WTC11 (cell line): Measurements from ENCODE around the gene STYK1. TPM values are rescaled to one million over a fixed set of nuclear protein-coding genes. Genes with fewer than 3 reads are reported as not detected.

Experiments
- ATAC-seq: fragments of 200-7000 bp; cut with Tn5 transposase; 2 replicates; pipeline ENCODE4 v1.10.0; 2021; ENCODE audit warnings: mild to moderate bottlenecking, moderate library complexity
- CTCF ChIA-PET: fragments of 300-600 bp; sonication (Branson Sonifier 250); formaldehyde crosslinking; loops from one replicate; lab custom pipeline; 2021; ENCODE audit warnings: antibody characterized with exemption; lab: Charles Lee
- POLR2A ChIA-PET: fragments of 350-600 bp; sonication (Branson Sonifier 250); formaldehyde crosslinking; loops from one replicate; lab custom pipeline; 2021; ENCODE audit warnings: antibody characterized with exemption; lab: Charles Lee
- DNase-seq: peaks from one replicate; pipeline ENCODE4 v3.0.0; 2021; ENCODE audit warnings: low spot score
- H3K27ac Mint-ChIP-seq: 2 replicates; pipeline ENCODE4 v1.8.0; 2021; ENCODE audit warnings: mixed read lengths
- H3K27me3 Mint-ChIP-seq: 2 replicates; pipeline ENCODE4 v1.8.0; 2021; ENCODE audit warnings: low read depth, mild to moderate bottlenecking, moderate library complexity, mixed read lengths
- H3K36me3 Mint-ChIP-seq: 2 replicates; pipeline ENCODE4 v1.8.0; 2021; ENCODE audit warnings: mixed read lengths
- H3K4me1 Mint-ChIP-seq: 2 replicates; pipeline ENCODE4 v1.8.0; 2022; ENCODE audit warnings: mixed read lengths
- H3K4me3 Mint-ChIP-seq: 2 replicates; pipeline ENCODE4 v1.8.0; 2021; ENCODE audit warnings: mild to moderate bottlenecking, moderate library complexity, mixed read lengths
- H3K9me3 Mint-ChIP-seq: 2 replicates; pipeline ENCODE4 v1.8.0; 2021; ENCODE audit warnings: mixed read lengths
- CREB1 ChIP-seq: sonication (generic); formaldehyde crosslinking; IDR thresholded peaks from 2 replicates; pipeline ENCODE4 v1.8.0; 2023; ENCODE audit warnings: mild to moderate bottlenecking, missing genetic modification reagents
- CREM ChIP-seq: sonication (generic); formaldehyde crosslinking; IDR thresholded peaks from 2 replicates; pipeline ENCODE4 v1.8.1; 2022; ENCODE audit warnings: mild to moderate bottlenecking, missing genetic modification reagents, moderate library complexity
- EMX1 ChIP-seq: fragments of 250-450 bp; sonication (Bioruptor Pico); IDR thresholded peaks from 2 replicates; pipeline ENCODE4 v1.8.0; 2021; ENCODE audit warnings: mild to moderate bottlenecking
- ETV6 ChIP-seq: sonication (generic); formaldehyde crosslinking; IDR thresholded peaks from 2 replicates; pipeline ENCODE4 v1.8.1; 2022; ENCODE audit warnings: mild to moderate bottlenecking, missing genetic modification reagents
- GABPB1 ChIP-seq: sonication (generic); formaldehyde crosslinking; IDR thresholded peaks from 2 replicates; pipeline ENCODE4 v1.8.1; 2023; ENCODE audit warnings: mild to moderate bottlenecking, missing genetic modification reagents
- GRHL2 ChIP-seq: fragments of 250-450 bp; sonication (Bioruptor Pico); IDR thresholded peaks from 2 replicates; pipeline ENCODE4 v1.8.0; 2022; ENCODE audit warnings: mild to moderate bottlenecking, moderate library complexity; ENCODE audit not compliant: insufficient replicate concordance, severe bottlenecking
- GTF2I ChIP-seq: fragments of 250-450 bp; sonication (Bioruptor Pico); conservative IDR thresholded peaks from 2 replicates; pipeline ENCODE4 v1.4.0; 2021; ENCODE audit warnings: mild to moderate bottlenecking
- HMGA2 ChIP-seq: fragments of 250-450 bp; sonication (Bioruptor Pico); IDR thresholded peaks from 2 replicates; pipeline ENCODE4 v1.4.0; 2021; ENCODE audit warnings: mild to moderate bottlenecking, moderate library complexity
- JUN ChIP-seq: sonication (generic); formaldehyde crosslinking; IDR thresholded peaks from 2 replicates; pipeline ENCODE4 v1.8.0; 2023; ENCODE audit warnings: mild to moderate bottlenecking, missing genetic modification reagents
- MYBL2 ChIP-seq: sonication (generic); formaldehyde crosslinking; IDR thresholded peaks from 2 replicates; pipeline ENCODE4 v1.8.1; 2023; ENCODE audit warnings: mild to moderate bottlenecking, moderate library complexity, missing genetic modification reagents
- NFE2L1 ChIP-seq: sonication (generic); formaldehyde crosslinking; IDR thresholded peaks from 2 replicates; pipeline ENCODE4 v1.8.1; 2023; ENCODE audit warnings: missing genetic modification reagents
- NR1H2 ChIP-seq: sonication (generic); formaldehyde crosslinking; IDR thresholded peaks from 2 replicates; pipeline ENCODE4 v1.9.0; 2021; ENCODE audit warnings: mild to moderate bottlenecking, moderate library complexity, missing genetic modification reagents
- OVOL2 ChIP-seq: fragments of 250-450 bp; sonication (Bioruptor Pico); IDR thresholded peaks from 2 replicates; pipeline ENCODE4 v1.9.0; 2021; ENCODE audit warnings: mild to moderate bottlenecking, borderline replicate concordance
- SMAD4 ChIP-seq: sonication (generic); formaldehyde crosslinking; IDR thresholded peaks from 2 replicates; pipeline ENCODE4 v1.8.0; 2022; ENCODE audit warnings: mild to moderate bottlenecking, missing genetic modification reagents
- TEAD4 ChIP-seq: sonication (generic); formaldehyde crosslinking; IDR thresholded peaks from 2 replicates; pipeline ENCODE4 v1.8.0; 2022; ENCODE audit warnings: mild to moderate bottlenecking, missing genetic modification reagents
- ZNF138 ChIP-seq: sonication (generic); formaldehyde crosslinking; conservative IDR thresholded peaks from 2 replicates; pipeline ENCODE4 v1.8.1; 2022; ENCODE audit warnings: mild to moderate bottlenecking, moderate library complexity, missing genetic modification reagents
- ZNF219 ChIP-seq: sonication (generic); formaldehyde crosslinking; IDR thresholded peaks from 2 replicates; pipeline ENCODE4 v1.8.0; 2023; ENCODE audit warnings: missing genetic modification reagents, mild to moderate bottlenecking, borderline replicate concordance
- ZNF416 ChIP-seq: fragments of 250-450 bp; sonication (Bioruptor Pico); IDR thresholded peaks from 2 replicates; pipeline ENCODE4 v1.9.0; 2021; ENCODE audit warnings: mild to moderate bottlenecking, inconsistent platforms
- ZNF423 ChIP-seq: fragments of 250-450 bp; sonication (Bioruptor Pico); IDR thresholded peaks from 2 replicates; pipeline ENCODE4 v2.1.2; 2022; ENCODE audit warnings: mild to moderate bottlenecking, moderate library complexity
- total RNA-seq: library from RNA; stranded (reverse); gene quantifications from 3 replicates; pipeline ENCODE4 v1.2.3, GENCODE V29; 2021
- TF ChIP-seq, protein P1 (sequence below): fragments of 250-450 bp; sonication (Bioruptor Pico); IDR thresholded peaks from 2 replicates; pipeline ENCODE4 v2.1.2; 2022; ENCODE audit warnings: mild to moderate bottlenecking, moderate library complexity
- TF ChIP-seq, protein P2 (sequence below): sonication (generic); formaldehyde crosslinking; IDR thresholded peaks from 2 replicates; pipeline ENCODE4 v1.8.0; 2022; ENCODE audit warnings: missing genetic modification reagents
- TF ChIP-seq, protein P3 (sequence below): sonication (generic); formaldehyde crosslinking; IDR thresholded peaks from 2 replicates; pipeline ENCODE4 v1.8.1; 2023; ENCODE audit warnings: mild to moderate bottlenecking, missing genetic modification reagents
- TF ChIP-seq, protein P4 (sequence below): fragments of 250-450 bp; sonication (Bioruptor Pico); IDR thresholded peaks from 2 replicates; pipeline ENCODE4 v1.9.0; 2021; ENCODE audit warnings: mild to moderate bottlenecking
- TF ChIP-seq, protein P5 (sequence below): sonication (generic); formaldehyde crosslinking; IDR thresholded peaks from 2 replicates; pipeline ENCODE4 v1.8.1; 2022; ENCODE audit warnings: low read depth, missing genetic modification reagents, borderline replicate concordance
- TF ChIP-seq, protein P6 (sequence below): fragments of 200-600 bp; IDR thresholded peaks from 2 replicates; pipeline ENCODE4 v1.8.0; 2022; ENCODE audit warnings: antibody characterized with exemption
- TF ChIP-seq, protein P7 (sequence below): sonication (generic); formaldehyde crosslinking; IDR thresholded peaks from 2 replicates; pipeline ENCODE4 v1.8.0; 2022; ENCODE audit warnings: mild to moderate bottlenecking, missing genetic modification reagents

The STYK1 gene
- total RNA-seq, 1 experiment from 2014 or later = 1.6 TPM

DNA sequence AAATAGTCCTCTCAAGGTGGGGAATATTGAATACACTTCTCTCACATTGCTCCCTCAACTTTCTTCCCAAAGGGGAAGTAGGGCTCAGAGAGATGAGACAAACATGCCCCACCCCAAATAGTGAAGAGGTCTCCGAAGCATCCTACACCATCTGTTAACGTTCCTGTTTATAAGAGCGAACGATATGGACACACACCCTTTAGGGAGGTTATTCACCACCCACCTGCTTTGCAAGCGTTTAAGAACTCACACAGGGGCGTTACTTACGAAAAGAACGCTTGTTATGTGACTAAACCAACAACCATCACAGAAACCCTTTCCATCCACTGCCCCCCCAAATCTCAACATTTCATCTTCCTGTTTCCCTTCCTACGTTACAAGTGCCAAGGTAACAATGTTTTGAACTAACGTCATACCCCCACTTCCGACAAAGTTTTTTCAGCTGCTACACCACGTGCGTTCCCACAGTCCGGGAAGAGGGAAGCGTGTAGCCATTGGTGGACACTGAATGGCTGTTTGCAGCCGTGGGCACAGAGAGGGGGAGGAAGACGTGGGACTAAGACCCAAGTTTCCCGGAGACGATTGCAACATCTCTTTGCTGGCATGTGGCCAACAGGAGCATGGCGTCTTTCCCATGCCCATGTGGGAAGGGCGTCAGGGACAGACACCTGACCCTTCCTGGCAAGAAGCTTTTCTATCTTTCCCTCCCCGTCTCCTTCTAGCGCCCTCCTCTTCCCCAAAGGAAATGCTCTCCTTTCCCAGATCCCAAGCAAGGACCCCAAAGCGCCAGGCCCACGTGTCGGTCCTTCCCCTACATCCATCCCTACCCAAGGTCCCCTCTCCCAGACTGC lies 48.0 kb upstream of the STYK1 start (continued):
- TF ChIP-seq TEAD4 (CRISPR knock-in tag) = no peak
- TF ChIP-seq SMAD4 (CRISPR knock-in tag) = no peak
- no peak for TF ChIP-seq EMX1 (CRISPR knock-in tag)
- TF ChIP-seq, protein P1, sequence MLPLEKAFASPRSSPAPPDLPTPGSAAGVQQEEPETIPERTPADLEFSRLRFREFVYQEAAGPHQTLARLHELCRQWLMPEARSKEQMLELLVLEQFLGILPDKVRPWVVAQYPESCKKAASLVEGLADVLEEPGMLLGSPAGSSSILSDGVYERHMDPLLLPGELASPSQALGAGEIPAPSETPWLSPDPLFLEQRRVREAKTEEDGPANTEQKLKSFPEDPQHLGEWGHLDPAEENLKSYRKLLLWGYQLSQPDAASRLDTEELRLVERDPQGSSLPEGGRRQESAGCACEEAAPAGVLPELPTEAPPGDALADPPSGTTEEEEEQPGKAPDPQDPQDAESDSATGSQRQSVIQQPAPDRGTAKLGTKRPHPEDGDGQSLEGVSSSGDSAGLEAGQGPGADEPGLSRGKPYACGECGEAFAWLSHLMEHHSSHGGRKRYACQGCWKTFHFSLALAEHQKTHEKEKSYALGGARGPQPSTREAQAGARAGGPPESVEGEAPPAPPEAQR (CRISPR knock-in tag) = no peak
- no peak for TF ChIP-seq ETV6 (CRISPR knock-in tag)
- TF ChIP-seq, protein P2, sequence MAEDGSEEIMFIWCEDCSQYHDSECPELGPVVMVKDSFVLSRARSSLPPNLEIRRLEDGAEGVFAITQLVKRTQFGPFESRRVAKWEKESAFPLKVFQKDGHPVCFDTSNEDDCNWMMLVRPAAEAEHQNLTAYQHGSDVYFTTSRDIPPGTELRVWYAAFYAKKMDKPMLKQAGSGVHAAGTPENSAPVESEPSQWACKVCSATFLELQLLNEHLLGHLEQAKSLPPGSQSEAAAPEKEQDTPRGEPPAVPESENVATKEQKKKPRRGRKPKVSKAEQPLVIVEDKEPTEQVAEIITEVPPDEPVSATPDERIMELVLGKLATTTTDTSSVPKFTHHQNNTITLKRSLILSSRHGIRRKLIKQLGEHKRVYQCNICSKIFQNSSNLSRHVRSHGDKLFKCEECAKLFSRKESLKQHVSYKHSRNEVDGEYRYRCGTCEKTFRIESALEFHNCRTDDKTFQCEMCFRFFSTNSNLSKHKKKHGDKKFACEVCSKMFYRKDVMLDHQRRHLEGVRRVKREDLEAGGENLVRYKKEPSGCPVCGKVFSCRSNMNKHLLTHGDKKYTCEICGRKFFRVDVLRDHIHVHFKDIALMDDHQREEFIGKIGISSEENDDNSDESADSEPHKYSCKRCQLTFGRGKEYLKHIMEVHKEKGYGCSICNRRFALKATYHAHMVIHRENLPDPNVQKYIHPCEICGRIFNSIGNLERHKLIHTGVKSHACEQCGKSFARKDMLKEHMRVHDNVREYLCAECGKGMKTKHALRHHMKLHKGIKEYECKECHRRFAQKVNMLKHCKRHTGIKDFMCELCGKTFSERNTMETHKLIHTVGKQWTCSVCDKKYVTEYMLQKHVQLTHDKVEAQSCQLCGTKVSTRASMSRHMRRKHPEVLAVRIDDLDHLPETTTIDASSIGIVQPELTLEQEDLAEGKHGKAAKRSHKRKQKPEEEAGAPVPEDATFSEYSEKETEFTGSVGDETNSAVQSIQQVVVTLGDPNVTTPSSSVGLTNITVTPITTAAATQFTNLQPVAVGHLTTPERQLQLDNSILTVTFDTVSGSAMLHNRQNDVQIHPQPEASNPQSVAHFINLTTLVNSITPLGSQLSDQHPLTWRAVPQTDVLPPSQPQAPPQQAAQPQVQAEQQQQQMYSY = no peak
- TF ChIP-seq, protein P3, sequence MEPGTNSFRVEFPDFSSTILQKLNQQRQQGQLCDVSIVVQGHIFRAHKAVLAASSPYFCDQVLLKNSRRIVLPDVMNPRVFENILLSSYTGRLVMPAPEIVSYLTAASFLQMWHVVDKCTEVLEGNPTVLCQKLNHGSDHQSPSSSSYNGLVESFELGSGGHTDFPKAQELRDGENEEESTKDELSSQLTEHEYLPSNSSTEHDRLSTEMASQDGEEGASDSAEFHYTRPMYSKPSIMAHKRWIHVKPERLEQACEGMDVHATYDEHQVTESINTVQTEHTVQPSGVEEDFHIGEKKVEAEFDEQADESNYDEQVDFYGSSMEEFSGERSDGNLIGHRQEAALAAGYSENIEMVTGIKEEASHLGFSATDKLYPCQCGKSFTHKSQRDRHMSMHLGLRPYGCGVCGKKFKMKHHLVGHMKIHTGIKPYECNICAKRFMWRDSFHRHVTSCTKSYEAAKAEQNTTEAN (CRISPR knock-in tag) = peak; percentile 48; the same call in 1 of the 2 replicates
- TF ChIP-seq ZNF416 (CRISPR knock-in tag) = no peak
- TF ChIP-seq, protein P4, sequence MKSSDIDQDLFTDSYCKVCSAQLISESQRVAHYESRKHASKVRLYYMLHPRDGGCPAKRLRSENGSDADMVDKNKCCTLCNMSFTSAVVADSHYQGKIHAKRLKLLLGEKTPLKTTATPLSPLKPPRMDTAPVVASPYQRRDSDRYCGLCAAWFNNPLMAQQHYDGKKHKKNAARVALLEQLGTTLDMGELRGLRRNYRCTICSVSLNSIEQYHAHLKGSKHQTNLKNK (CRISPR knock-in tag) = no peak
- TF ChIP-seq HMGA2 = no peak
- no peak for TF ChIP-seq CREM (CRISPR knock-in tag)
- TF ChIP-seq NFE2L1 (CRISPR knock-in tag) = peak; percentile 68; the same call in 1 of the 2 replicates
- no peak for TF ChIP-seq JUN (CRISPR knock-in tag)
- no peak for TF ChIP-seq ZNF423 (CRISPR knock-in tag)
- no peak for TF ChIP-seq MYBL2 (CRISPR knock-in tag)
- no peak for TF ChIP-seq GRHL2 (CRISPR knock-in tag)
- TF ChIP-seq ZNF219 = no peak

DNA sequence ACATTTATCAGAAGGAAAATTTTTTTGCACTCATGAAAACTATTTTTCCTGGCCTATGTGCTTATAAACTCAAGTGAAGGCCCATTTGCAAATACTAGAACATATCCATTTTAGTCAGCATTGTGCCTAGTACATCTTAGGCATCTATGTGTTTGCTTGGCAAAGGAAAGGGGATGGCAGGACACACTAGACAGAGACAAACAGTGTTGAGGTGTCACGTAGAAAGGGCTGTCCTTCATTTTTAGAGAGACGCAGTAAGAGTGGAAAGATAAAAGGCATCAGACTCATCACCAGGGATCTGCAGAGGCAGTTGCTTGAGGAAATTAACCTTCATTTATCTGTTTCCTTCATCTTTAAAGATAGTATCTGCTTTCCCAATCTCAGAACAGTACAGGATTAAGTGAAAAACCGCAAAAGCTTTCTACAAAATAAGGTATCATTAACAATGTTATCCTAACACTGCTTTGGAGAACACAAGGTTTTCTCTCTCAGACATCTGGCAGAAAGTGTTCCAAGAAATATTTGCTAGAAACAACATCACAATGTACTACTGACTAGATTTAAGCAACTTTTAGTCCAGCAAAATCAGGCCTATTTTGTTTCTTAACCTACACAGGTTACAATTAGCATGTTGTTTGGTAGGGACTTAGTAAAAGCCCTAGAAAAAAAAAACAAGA lies 47.3 kb upstream of the STYK1 start:
- ATAC-seq (no peak), DNase-seq (no peak)
- Mint-ChIP-seq H3K27ac (peak overlapping the region; percentile 44), H3K27me3 (peaks cover 12% of the 10 kb centered on the region), H3K9me3 (no peaks in the 10 kb centered on the region), H3K4me1 (peaks cover 64% of the 10 kb centered on the region), H3K36me3 (peaks cover 12% of the 10 kb centered on the region), H3K4me3 (peak overlapping the region; percentile 97)
- ChIA-PET POLR2A (no interaction called here), CTCF (no interaction called here)
- no peak for TF ChIP-seq NR1H2 (CRISPR knock-in tag)
- no peak for TF ChIP-seq ZNF138 (CRISPR knock-in tag)
- TF ChIP-seq CREB1 (CRISPR knock-in tag) = no peak
- no peak for TF ChIP-seq GABPB1 (CRISPR knock-in tag)
- TF ChIP-seq, protein P5, sequence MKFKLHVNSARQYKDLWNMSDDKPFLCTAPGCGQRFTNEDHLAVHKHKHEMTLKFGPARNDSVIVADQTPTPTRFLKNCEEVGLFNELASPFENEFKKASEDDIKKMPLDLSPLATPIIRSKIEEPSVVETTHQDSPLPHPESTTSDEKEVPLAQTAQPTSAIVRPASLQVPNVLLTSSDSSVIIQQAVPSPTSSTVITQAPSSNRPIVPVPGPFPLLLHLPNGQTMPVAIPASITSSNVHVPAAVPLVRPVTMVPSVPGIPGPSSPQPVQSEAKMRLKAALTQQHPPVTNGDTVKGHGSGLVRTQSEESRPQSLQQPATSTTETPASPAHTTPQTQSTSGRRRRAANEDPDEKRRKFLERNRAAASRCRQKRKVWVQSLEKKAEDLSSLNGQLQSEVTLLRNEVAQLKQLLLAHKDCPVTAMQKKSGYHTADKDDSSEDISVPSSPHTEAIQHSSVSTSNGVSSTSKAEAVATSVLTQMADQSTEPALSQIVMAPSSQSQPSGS = no peak
- TF ChIP-seq, protein P6, sequence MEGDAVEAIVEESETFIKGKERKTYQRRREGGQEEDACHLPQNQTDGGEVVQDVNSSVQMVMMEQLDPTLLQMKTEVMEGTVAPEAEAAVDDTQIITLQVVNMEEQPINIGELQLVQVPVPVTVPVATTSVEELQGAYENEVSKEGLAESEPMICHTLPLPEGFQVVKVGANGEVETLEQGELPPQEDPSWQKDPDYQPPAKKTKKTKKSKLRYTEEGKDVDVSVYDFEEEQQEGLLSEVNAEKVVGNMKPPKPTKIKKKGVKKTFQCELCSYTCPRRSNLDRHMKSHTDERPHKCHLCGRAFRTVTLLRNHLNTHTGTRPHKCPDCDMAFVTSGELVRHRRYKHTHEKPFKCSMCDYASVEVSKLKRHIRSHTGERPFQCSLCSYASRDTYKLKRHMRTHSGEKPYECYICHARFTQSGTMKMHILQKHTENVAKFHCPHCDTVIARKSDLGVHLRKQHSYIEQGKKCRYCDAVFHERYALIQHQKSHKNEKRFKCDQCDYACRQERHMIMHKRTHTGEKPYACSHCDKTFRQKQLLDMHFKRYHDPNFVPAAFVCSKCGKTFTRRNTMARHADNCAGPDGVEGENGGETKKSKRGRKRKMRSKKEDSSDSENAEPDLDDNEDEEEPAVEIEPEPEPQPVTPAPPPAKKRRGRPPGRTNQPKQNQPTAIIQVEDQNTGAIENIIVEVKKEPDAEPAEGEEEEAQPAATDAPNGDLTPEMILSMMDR = no peak
- TF ChIP-seq HMGA2 = no peak
- TF ChIP-seq, protein P7, sequence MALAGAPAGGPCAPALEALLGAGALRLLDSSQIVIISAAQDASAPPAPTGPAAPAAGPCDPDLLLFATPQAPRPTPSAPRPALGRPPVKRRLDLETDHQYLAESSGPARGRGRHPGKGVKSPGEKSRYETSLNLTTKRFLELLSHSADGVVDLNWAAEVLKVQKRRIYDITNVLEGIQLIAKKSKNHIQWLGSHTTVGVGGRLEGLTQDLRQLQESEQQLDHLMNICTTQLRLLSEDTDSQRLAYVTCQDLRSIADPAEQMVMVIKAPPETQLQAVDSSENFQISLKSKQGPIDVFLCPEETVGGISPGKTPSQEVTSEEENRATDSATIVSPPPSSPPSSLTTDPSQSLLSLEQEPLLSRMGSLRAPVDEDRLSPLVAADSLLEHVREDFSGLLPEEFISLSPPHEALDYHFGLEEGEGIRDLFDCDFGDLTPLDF (CRISPR knock-in tag) = no peak
- TF ChIP-seq GTF2I (CRISPR knock-in tag) = no peak
- TF ChIP-seq CREM (CRISPR knock-in tag) = no peak
- TF ChIP-seq OVOL2 (CRISPR knock-in tag) = no peak
